Gastroesophageal sphincter (tissue), 4 donors: ENCODE measurements around the gene FBXO41. TPM values are rescaled to one million over a fixed set of nuclear protein-coding genes. Genes with fewer than 3 reads are reported as not detected.

Experiments
- ATAC-seq: fragments of 150-250 bp; one replicate; pipeline ENCODE4 v1.9.1; 2016; ENCODE audit warnings: mild to moderate bottlenecking, moderate library complexity
- H3K27ac ChIP-seq, 4 donors: fragments of 200-600 bp; sonication (generic) in 3 of 4; 1 replicate in 3 of 4; 2 replicates in 1 of 4; pipeline ENCODE4 v1.5.1; 2016 to 2019
- H3K27me3 ChIP-seq: fragments of 200-600 bp; sonication (generic); one replicate; pipeline ENCODE4 v1.5.1; 2019
- H3K36me3 ChIP-seq, 2 donors: fragments of 200-600 bp; sonication (generic); one replicate each; pipeline ENCODE4 v1.5.1; 2019; ENCODE audit warnings: control low read depth in 1 of 2
- H3K4me1 ChIP-seq, 3 donors: fragments of 200-600 bp; sonication (generic); 1 replicate in 2 of 3; 2 replicates in 1 of 3; pipeline ENCODE4 v1.5.1; 2016 to 2019; ENCODE audit warnings: control low read depth in 2 of 3
- H3K4me3 ChIP-seq, 2 donors: fragments of 200-600 bp; sonication (generic); one replicate each; pipeline ENCODE4 v1.5.1; 2019; ENCODE audit warnings: mild to moderate bottlenecking in 1 of 2, moderate library complexity in 1 of 2
- H3K9me3 ChIP-seq, 3 donors: fragments of 200-600 bp; sonication (generic); one replicate each; pipeline ENCODE4 v1.5.1; 2017 to 2019; ENCODE audit warnings: control low read depth in 2 of 3
- CTCF ChIP-seq, 4 experiments: fragments of 200-600 bp in 2 of 4; fragments of 450-650 bp in 2 of 4; sonication (generic) in 1 of 4; IDR thresholded peaks; one replicate each; pipeline ENCODE4 v1.5.1; 2017 to 2019; ENCODE audit warnings: antibody characterized with exemption in 4 of 4, mild to moderate bottlenecking in 2 of 4, moderate library complexity in 2 of 4
- EP300 ChIP-seq: sonication (generic); formaldehyde crosslinking; IDR thresholded peaks from one replicate; pipeline ENCODE4 v1.6.1; 2017; ENCODE audit warnings: antibody characterized with exemption, mild to moderate bottlenecking
- POLR2A ChIP-seq, 2 donors: fragments of 450-650 bp; IDR thresholded peaks; one replicate each; pipeline ENCODE4 v1.6.1; 2017; ENCODE audit warnings: antibody characterized with exemption in 2 of 2, mild to moderate bottlenecking in 2 of 2, moderate library complexity in 1 of 2
- POLR2AphosphoS5 ChIP-seq: sonication (generic); formaldehyde crosslinking; IDR thresholded peaks from one replicate; pipeline ENCODE4 v1.6.1; 2017; ENCODE audit warnings: antibody characterized with exemption
- whole genome bisulfite sequencing, 2 donors: methylation state at CpG; one replicate each; pipeline ENCODE4 v1.1.5; 2018; ENCODE audit warnings: low coverage in 1 of 2; 5-methylcytosine and 5-hydroxymethylcytosine counted together
- total RNA-seq, 4 donors: library from RNA; depleted of rRNA; stranded (reverse); fragments of >200 nt; gene quantifications; one replicate each; pipeline ENCODE4 v1.1.0, GENCODE V29; 2016

Gene FBXO41
- total RNA-seq, 4 donors from 2014 or later: 2.2 to 5.4 (median 4.0) TPM

- no peak for TF ChIP-seq POLR2AphosphoS5
- no peak for TF ChIP-seq EP300
- TF ChIP-seq CTCF (IDR thresholded peaks at IDR 0.05): no peak
- no peak for TF ChIP-seq POLR2A (IDR thresholded peaks at IDR 0.05)
- peak; percentile 39 for ATAC-seq
- Histone ChIP-seq H3K36me3 (no peaks in the 10 kb centered on the region), H3K4me3 (peak overlapping the region; percentile 53 to 73), H3K9me3 (no peaks in the 10 kb centered on the region), H3K27ac (peak overlapping the region in 1 of 4 donors; percentile 36), H3K4me1 (peaks cover 0 to 23% (median 9%) of the 10 kb centered on the region in 3 donors), H3K27me3 (peaks cover 51% of the 10 kb centered on the region)
- no CpG with 5 or more reads among the region's 43 CpGs for WGBS, 2 donors
These were observed 558 bp downstream of the FBXO41 start for GRCh38 chr2:73283545-73284295.

DNA sequence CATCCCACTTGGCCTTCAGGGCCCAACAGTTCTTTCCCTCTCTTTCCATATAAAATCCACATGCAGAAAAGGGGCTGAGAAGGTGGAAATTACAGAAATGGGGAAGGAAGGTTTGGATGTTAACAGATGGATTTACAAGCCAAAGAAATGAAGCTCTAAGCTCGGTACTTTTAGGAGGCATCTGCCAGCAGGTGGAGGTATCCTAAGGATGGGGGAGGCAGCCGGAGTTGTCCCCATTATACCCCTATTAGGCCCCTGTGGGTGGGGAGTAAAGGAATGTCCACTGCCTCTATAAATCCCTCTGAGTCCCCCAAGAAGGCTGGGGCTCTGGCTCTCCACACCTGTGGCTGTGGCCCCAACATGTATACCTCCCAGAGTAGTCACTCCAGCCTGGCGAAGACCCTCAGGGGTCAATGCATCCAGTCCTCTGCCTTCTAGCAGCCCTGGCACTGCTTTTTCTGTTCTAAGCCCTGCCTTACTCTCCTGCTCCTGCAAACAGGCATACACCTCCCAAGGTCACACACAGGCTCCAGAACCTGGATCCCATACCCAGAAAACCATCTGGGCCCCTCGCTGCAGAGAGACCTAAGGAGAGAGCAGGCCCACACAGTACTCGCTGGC is 1.2 kb downstream of the FBXO41 start:
- peaks cover 44% of the 10 kb centered on the region for H3K27me3 ChIP-seq
- H3K9me3 ChIP-seq: no peaks in the 10 kb centered on the region
- H3K27ac ChIP-seq: no peak overlapping the region
- H3K4me3 ChIP-seq: peak overlapping the region in 1 of 2 donors; percentile 73
- WGBS, 2 donors: 69 to 80% methylated on average over 2 of the region's 5 CpGs
- no peak for ATAC-seq
- TF ChIP-seq POLR2AphosphoS5 (no peak), POLR2A (IDR thresholded peaks at IDR 0.05) (no peak), EP300 (no peak), CTCF (IDR thresholded peaks at IDR 0.05) (no peak)
- peaks cover 0 to 23% (median 9%) of the 10 kb centered on the region in 3 donors for H3K4me1 ChIP-seq
- no peaks in the 10 kb centered on the region for H3K36me3 ChIP-seq

GRCh38 chr2:73281244-73281643 is 3.0 kb downstream of the FBXO41 start:
- Histone ChIP-seq H3K9me3 (peaks cover 0 to 4% (median 0%) of the 10 kb centered on the region in 3 donors), H3K36me3 (no peaks in the 10 kb centered on the region), H3K27ac (no peak overlapping the region), H3K4me3 (no peak overlapping the region), H3K4me1 (peaks cover 0 to 23% (median 9%) of the 10 kb centered on the region in 3 donors), H3K27me3 (peaks cover 26% of the 10 kb centered on the region)
- TF ChIP-seq EP300 (no peak), CTCF (IDR thresholded peaks at IDR 0.05) (no peak), POLR2AphosphoS5 (no peak), POLR2A (IDR thresholded peaks at IDR 0.05) (no peak)
- ATAC-seq: no peak

DNA sequence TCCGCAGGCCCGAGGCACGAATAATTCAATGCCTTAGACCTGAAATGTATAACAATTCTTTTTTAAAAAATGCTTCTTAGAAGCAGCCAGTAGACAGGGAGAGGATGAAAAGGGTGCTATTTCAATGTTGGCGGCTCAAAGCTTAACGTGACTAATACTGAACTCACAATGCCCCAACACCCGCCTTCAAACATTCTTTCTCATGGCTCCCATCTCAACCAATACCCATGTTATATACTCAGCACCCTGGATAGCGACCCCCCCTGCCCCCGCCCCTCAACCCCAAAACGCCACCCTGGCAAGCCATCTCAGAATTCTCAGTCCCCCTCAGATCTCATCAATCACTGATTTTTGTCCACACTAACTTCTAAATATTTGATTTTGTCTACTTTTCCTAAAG is 4.4 kb downstream of the FBXO41 start:
- H3K36me3 ChIP-seq: no peaks in the 10 kb centered on the region
- H3K4me1 ChIP-seq: peaks cover 0 to 18% (median 8%) of the 10 kb centered on the region in 3 donors
- 71 to 88% methylated on average over 3 to 9 of the region's 9 CpGs for WGBS, 2 donors
- H3K9me3 ChIP-seq: peaks cover 0 to 4% (median 0%) of the 10 kb centered on the region in 3 donors
- TF ChIP-seq POLR2A (IDR thresholded peaks at IDR 0.05) (no peak), EP300 (no peak), CTCF (IDR thresholded peaks at IDR 0.05) (no peak), POLR2AphosphoS5 (no peak)
- H3K27ac ChIP-seq: no peak overlapping the region
- no peak overlapping the region for H3K4me3 ChIP-seq
- peaks cover 14% of the 10 kb centered on the region for H3K27me3 ChIP-seq
- ATAC-seq: no peak

GRCh38 chr2:73272270-73272669 is 12.0 kb downstream of the FBXO41 start:
- peaks cover 0 to 13% (median 0%) of the 10 kb centered on the region in 3 donors for H3K9me3 ChIP-seq
- no CpG with 5 or more reads among the region's 1 CpG for WGBS, 2 donors
- peaks cover 0 to 17% (median 4%) of the 10 kb centered on the region in 3 donors for H3K4me1 ChIP-seq
- no peak overlapping the region for H3K4me3 ChIP-seq
- TF ChIP-seq CTCF (IDR thresholded peaks at IDR 0.05) (no peak), EP300 (no peak), POLR2A (IDR thresholded peaks at IDR 0.05) (no peak), POLR2AphosphoS5 (no peak)
- no peak for ATAC-seq
- H3K27ac ChIP-seq: no peak overlapping the region
- no peaks in the 10 kb centered on the region for H3K36me3 ChIP-seq
- peaks cover 46% of the 10 kb centered on the region for H3K27me3 ChIP-seq
